Mesenchymal stem cell (in vitro differentiated cells and primary cell): ENCODE measurements around the gene SEPTIN1.
A peak's percentile ranks its signal among the peaks of the same experiment; 100 is the strongest.

Experiments used
- DNase-seq: peaks from one replicate; pipeline ENCODE4 v3.0.0-alpha.2; 2013
- H2AFZ ChIP-seq: one replicate; pipeline ENCODE4 v1.6.1; 2013; ENCODE audit warnings: low read depth, mild to moderate bottlenecking, control low read depth, inconsistent platforms, low read length, moderate library complexity
- H2AK5ac ChIP-seq: 2 replicates; pipeline ENCODE4 v1.6.1; 2013; ENCODE audit warnings: low read length, moderate library complexity, mild to moderate bottlenecking, inconsistent platforms; ENCODE audit not compliant: severe bottlenecking
- H2BK120ac ChIP-seq: one replicate; pipeline ENCODE4 v1.6.1; 2013; ENCODE audit warnings: low read depth, mild to moderate bottlenecking, inconsistent platforms, low read length, moderate library complexity
- H2BK12ac ChIP-seq, 2 experiments: one replicate each; pipeline ENCODE4 v1.6.1; 2013; ENCODE audit warnings: inconsistent platforms in 2 of 2, low read length in 2 of 2, mild to moderate bottlenecking in 2 of 2, moderate library complexity in 2 of 2, control low read depth in 1 of 2
- H2BK15ac ChIP-seq: one replicate; pipeline ENCODE4 v1.6.1; 2013; ENCODE audit warnings: mild to moderate bottlenecking, low read depth, inconsistent platforms; ENCODE audit not compliant: poor library complexity, severe bottlenecking
- H2BK5ac ChIP-seq: 2 replicates; pipeline ENCODE4 v1.6.1; 2013; ENCODE audit warnings: low read depth, mild to moderate bottlenecking, low read length, control low read depth, inconsistent platforms; ENCODE audit not compliant: poor library complexity, severe bottlenecking
- H3K14ac ChIP-seq, 2 experiments: one replicate each; pipeline ENCODE4 v1.6.1; 2013; ENCODE audit warnings: inconsistent platforms in 2 of 2, low read length in 2 of 2, control low read depth in 1 of 2, mild to moderate bottlenecking in 1 of 2, moderate library complexity in 1 of 2
- H3K18ac ChIP-seq, 2 experiments: one replicate each; pipeline ENCODE4 v1.6.1; 2013; ENCODE audit warnings: inconsistent platforms in 2 of 2, low read length in 2 of 2, control low read depth in 1 of 2, low read depth in 1 of 2, mild to moderate bottlenecking in 1 of 2
- H3K23ac ChIP-seq, 2 experiments: one replicate each; pipeline ENCODE4 v1.6.1; 2013; ENCODE audit warnings: inconsistent platforms in 2 of 2, low read length in 2 of 2, mild to moderate bottlenecking in 2 of 2, moderate library complexity in 2 of 2, control low read depth in 1 of 2
- H3K27ac ChIP-seq: 2 replicates; pipeline ENCODE4 v1.5.1; 2013; ENCODE audit warnings: mild to moderate bottlenecking, moderate library complexity, low read length, control low read depth, inconsistent platforms; ENCODE audit not compliant: poor library complexity, severe bottlenecking
- H3K27me3 ChIP-seq, 2 experiments: 2 replicates each; pipeline versions ENCODE4 v1.6.1 to v1.7.0; 2013; ENCODE audit warnings: low read length in 2 of 2, mild to moderate bottlenecking in 2 of 2, moderate library complexity in 2 of 2, control low read depth in 1 of 2, inconsistent platforms in 1 of 2; ENCODE audit not compliant: control insufficient read depth in 1 of 2, insufficient read depth in 1 of 2
- H3K36me3 ChIP-seq, 2 experiments: 2 replicates each; pipeline versions ENCODE4 v1.6.1 to v1.7.0; 2013; ENCODE audit warnings: low read length in 2 of 2, control low read depth in 1 of 2, inconsistent platforms in 1 of 2, low read depth in 1 of 2, mild to moderate bottlenecking in 1 of 2; ENCODE audit not compliant: insufficient read depth in 2 of 2, control insufficient read depth in 1 of 2
- H3K4ac ChIP-seq, 2 experiments: one replicate each; pipeline ENCODE4 v1.6.1; 2013; ENCODE audit warnings: inconsistent platforms in 2 of 2, low read length in 2 of 2, mild to moderate bottlenecking in 2 of 2, moderate library complexity in 2 of 2, control low read depth in 1 of 2, low read depth in 1 of 2
- H3K4me1 ChIP-seq: 2 replicates; pipeline ENCODE4 v1.6.1; 2013; ENCODE audit warnings: low read depth, low read length, control low read depth; ENCODE audit not compliant: control insufficient read depth, insufficient read depth
- H3K4me2 ChIP-seq: 2 replicates; pipeline ENCODE4 v1.6.1; 2013; ENCODE audit warnings: low read length, mild to moderate bottlenecking, inconsistent platforms; ENCODE audit not compliant: poor library complexity, severe bottlenecking
- H3K4me3 ChIP-seq, 2 experiments: 2 replicates each; pipeline versions ENCODE4 v1.5.1 to v1.7.0; 2013; ENCODE audit warnings: low read length in 2 of 2, mild to moderate bottlenecking in 2 of 2, control low read depth in 1 of 2, low read depth in 1 of 2; ENCODE audit not compliant: insufficient read depth in 1 of 2
- H3K79me1 ChIP-seq: replicated peaks from 2 replicates; pipeline ENCODE4 v1.6.1; 2013; ENCODE audit warnings: mild to moderate bottlenecking, control low read depth, low read length, inconsistent platforms; ENCODE audit not compliant: poor library complexity, severe bottlenecking
- H3K9ac ChIP-seq: 2 replicates; pipeline ENCODE4 v1.7.0; 2013; ENCODE audit warnings: mild to moderate bottlenecking, low read length, moderate library complexity
- H3K9me3 ChIP-seq: 2 replicates; pipeline ENCODE4 v1.7.0; 2013; ENCODE audit warnings: mild to moderate bottlenecking, low read length; ENCODE audit not compliant: control insufficient read depth
- H4K8ac ChIP-seq: one replicate; pipeline ENCODE4 v1.6.1; 2013; ENCODE audit warnings: inconsistent platforms, mild to moderate bottlenecking, low read length, moderate library complexity
- H4K91ac ChIP-seq: one replicate; pipeline ENCODE4 v1.6.1; 2013; ENCODE audit warnings: mild to moderate bottlenecking, low read length, inconsistent platforms
- WGBS: methylation state at CpG from one replicate; pipeline ENCODE4 v1.1.7; 2013; ENCODE audit warnings: mixed read lengths; 5-methylcytosine and 5-hydroxymethylcytosine counted together

SEPTIN1 gene

DNA sequence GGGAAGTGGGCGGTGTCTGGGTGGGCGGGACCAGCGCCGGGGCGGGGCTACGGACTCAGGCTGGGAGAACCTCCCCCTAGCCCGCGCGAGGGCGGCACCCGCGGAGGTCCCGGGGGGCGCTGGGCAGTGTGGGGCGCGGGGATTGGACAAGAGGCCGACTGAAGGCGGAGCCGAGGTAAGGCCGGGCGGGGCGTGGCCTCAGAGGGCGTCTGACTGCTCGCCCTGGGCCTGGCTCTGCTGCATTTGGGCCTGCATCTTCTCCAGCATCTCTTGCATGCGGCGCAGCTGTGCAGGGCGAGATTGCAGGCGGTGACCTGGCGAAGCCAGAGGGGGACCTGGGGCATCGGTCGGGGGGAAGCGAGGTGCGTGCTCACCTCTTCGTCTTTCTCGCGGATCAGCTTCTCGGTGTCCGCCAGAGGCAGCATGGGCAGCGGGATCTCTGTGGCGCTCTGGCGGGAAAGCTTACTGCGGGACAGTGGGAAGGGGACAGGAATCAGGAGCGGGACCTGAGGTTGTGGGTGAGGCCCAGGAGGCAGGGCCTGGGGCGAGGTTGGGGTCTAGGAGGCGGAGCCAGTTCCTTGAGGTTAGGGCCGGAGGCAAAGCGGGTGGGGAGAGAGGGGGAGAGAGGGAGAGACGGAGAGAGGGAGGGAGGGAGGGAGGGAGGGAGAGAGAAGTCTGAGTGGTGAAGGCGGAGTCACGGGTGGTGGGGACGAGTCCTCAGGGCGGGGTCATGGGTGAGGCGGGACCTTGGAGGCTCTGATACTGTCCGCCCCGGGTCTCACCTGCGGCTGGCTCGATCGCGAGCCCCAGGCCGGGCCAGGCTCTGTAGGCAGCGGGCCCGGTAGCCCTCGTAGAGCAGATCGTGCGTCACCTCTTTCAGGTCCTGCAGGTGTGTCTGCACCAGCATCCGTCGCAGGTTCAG is 3.9 kb downstream of the SEPTIN1 start:
- peak overlapping the region; percentile 79 for H4K91ac ChIP-seq
- peaks cover 18% of the 10 kb centered on the region for H3K4me1 ChIP-seq
- H2BK15ac ChIP-seq: peak overlapping the region; percentile 45
- H2AFZ ChIP-seq: peak overlapping the region; percentile 33
- peak overlapping the region in 1 of 2 experiments; percentile 33 for H2BK12ac ChIP-seq
- H3K79me1 ChIP-seq: peaks cover 8% of the 10 kb centered on the region
- peak overlapping the region; percentile 27 to 74 for H3K4ac ChIP-seq
- peak overlapping the region; percentile 99 for H3K27ac ChIP-seq
- H3K4me3 ChIP-seq: peak overlapping the region; percentile 71 to 97
- peak overlapping the region; percentile 63 for H4K8ac ChIP-seq
- 2% methylated on average over 63 of the region's 67 CpGs for WGBS
- H3K4me2 ChIP-seq: peak overlapping the region; percentile 77
- H3K9me3 ChIP-seq: no peaks in the 10 kb centered on the region
- H2AK5ac ChIP-seq: no peak overlapping the region
- H3K23ac ChIP-seq: peak overlapping the region in 1 of 2 experiments; percentile 75
- DNase-seq: peak; percentile 98
- H3K18ac ChIP-seq: peak overlapping the region; percentile 87
- peaks cover 7% of the 10 kb centered on the region in 2 experiments for H3K36me3 ChIP-seq
- H3K27me3 ChIP-seq: no peaks in the 10 kb centered on the region
- peak overlapping the region in 1 of 2 experiments; percentile 96 for H3K14ac ChIP-seq
- no peak overlapping the region for H2BK120ac ChIP-seq
- H2BK5ac ChIP-seq: no peak overlapping the region
- H3K9ac ChIP-seq: peak overlapping the region; percentile 97

DNA sequence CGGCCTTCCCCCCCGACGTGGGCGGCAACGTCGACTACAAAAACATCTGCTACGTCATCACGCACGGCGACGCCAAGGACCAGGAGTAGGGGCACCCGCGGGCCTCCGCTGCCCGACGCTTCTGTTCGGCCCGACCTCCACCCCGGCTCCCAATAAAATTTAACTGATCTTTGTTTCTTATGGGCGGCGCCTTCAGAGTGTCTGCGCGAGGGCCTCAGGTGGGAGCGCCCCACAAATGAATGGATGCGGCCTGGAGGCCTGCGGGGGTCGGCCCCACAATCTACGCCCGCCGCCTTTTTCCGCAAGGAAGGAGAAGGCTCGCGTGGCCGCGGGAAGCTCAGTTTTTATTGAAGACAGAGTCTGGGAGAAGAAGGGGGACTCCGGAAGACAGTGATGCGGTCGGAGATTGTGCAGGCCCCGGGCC is 4.5 kb downstream of the SEPTIN1 start:
- Histone ChIP-seq H3K4me3 (peak overlapping the region; percentile 57 to 78), H4K8ac (peak overlapping the region; percentile 94), H2BK120ac (peak overlapping the region; percentile 99), H3K27ac (peak overlapping the region; percentile 99), H2BK12ac (no peak overlapping the region), H3K4ac (peak overlapping the region; percentile 67 to 93), H3K4me2 (peak overlapping the region; percentile 89), H2AK5ac (no peak overlapping the region), H3K23ac (peak overlapping the region in 1 of 2 experiments; percentile 96), H3K36me3 (peaks cover 7% of the 10 kb centered on the region in 2 experiments), H2AFZ (no peak overlapping the region), H3K4me1 (peaks cover 18% of the 10 kb centered on the region), H3K27me3 (no peaks in the 10 kb centered on the region), H2BK15ac (peak overlapping the region; percentile 86), H3K18ac (peak overlapping the region; percentile 93 to 99), H3K79me1 (peaks cover 8% of the 10 kb centered on the region), H2BK5ac (peak overlapping the region; percentile 84), H4K91ac (peak overlapping the region; percentile 88), H3K9me3 (no peaks in the 10 kb centered on the region), H3K9ac (peak overlapping the region; percentile 97), H3K14ac (peak overlapping the region in 1 of 2 experiments; percentile 76)
- under 1% methylated on average over 36 of the region's 39 CpGs for WGBS
- DNase-seq: peak; percentile 90

GRCh38 chr16:30377050-30377811 is 5.1 kb downstream of the SEPTIN1 start:
- Histone ChIP-seq H2BK15ac (peak overlapping the region; percentile 92), H4K8ac (peak overlapping the region; percentile 94), H3K27me3 (no peaks in the 10 kb centered on the region), H3K4me3 (peak overlapping the region; percentile 57 to 78), H3K36me3 (peaks cover 7% of the 10 kb centered on the region in 2 experiments), H2BK5ac (peak overlapping the region; percentile 84), H3K14ac (peak overlapping the region in 1 of 2 experiments; percentile 26), H3K4me1 (peaks cover 18% of the 10 kb centered on the region), H3K18ac (peak overlapping the region; percentile 93 to 99), H3K4me2 (peak overlapping the region; percentile 89), H2BK12ac (peak overlapping the region in 1 of 2 experiments; percentile 69), H3K9me3 (no peaks in the 10 kb centered on the region), H2BK120ac (no peak overlapping the region), H3K23ac (no peak overlapping the region), H4K91ac (peak overlapping the region; percentile 88), H2AFZ (peak overlapping the region; percentile 60), H3K79me1 (peaks cover 8% of the 10 kb centered on the region), H2AK5ac (peak overlapping the region; percentile 50), H3K4ac (peak overlapping the region; percentile 67 to 75), H3K27ac (peak overlapping the region; percentile 99), H3K9ac (peak overlapping the region; percentile 97)
- no peak for DNase-seq
- WGBS: 47% methylated on average over 29 of the region's 29 CpGs
